ENCODE data around the gene MIEF1.

Gene MIEF1

GRCh38 chr22:39476664-39477063, 25.4 kb upstream of the MIEF1 start:
- no peak overlapping the region for H3K4me3 ChIP-seq (replicated peaks; ENCODE audit: low read depth, low read length)
- no peak for DNase-seq (ENCODE audit: extremely low read depth, low read depth)
- no peak for TF ChIP-seq CTCF (IDR thresholded peaks at IDR 0.05; ENCODE audit: low read depth, low read length, missing control alignments)

GRCh38 chr22:39477542-39477941, 24.5 kb upstream of the MIEF1 start:
- no peak for TF ChIP-seq CTCF (IDR thresholded peaks at IDR 0.05; ENCODE audit: low read depth, low read length, missing control alignments)
- DNase-seq (ENCODE audit: extremely low read depth, low read depth), result no peak
- H3K4me3 ChIP-seq (replicated peaks; ENCODE audit: low read depth, low read length), result no peak overlapping the region

DNA sequence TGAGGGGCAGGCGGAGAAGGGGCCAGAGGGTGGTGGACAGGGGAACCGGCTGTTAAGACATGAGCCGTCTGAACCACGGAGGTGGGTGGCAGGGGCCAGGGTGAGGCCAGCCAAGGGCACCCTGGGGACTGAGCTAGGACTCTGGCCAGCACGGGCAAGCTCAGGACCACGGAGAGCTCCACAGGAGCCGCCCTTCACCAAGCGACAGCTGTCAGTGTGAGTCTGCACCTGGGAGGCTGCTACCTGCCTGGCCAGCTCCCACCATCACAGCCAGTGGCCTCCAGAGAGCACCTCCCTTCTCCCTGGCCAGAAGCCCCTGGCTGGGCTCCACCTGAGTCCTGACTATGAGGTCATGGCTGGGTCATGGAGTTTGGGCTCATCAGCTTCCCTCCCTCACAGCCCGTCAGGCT, 23.6 kb upstream of the MIEF1 start:
- DNase-seq (ENCODE audit: extremely low read depth, low read depth), result no peak
- TF ChIP-seq CTCF (IDR thresholded peaks at IDR 0.05; ENCODE audit: low read depth, low read length, missing control alignments), result no peak
- no peak overlapping the region for H3K4me3 ChIP-seq (replicated peaks; ENCODE audit: low read depth, low read length)

- no peak overlapping the region for H3K4me3 ChIP-seq (replicated peaks; ENCODE audit: low read depth, low read length)
- no peak for TF ChIP-seq CTCF (IDR thresholded peaks at IDR 0.05; ENCODE audit: low read depth, low read length, missing control alignments)
- DNase-seq (ENCODE audit: extremely low read depth, low read depth), result no peak
Observed at GRCh38 chr22:39479254-39479653, 22.8 kb upstream of the MIEF1 start.

DNA sequence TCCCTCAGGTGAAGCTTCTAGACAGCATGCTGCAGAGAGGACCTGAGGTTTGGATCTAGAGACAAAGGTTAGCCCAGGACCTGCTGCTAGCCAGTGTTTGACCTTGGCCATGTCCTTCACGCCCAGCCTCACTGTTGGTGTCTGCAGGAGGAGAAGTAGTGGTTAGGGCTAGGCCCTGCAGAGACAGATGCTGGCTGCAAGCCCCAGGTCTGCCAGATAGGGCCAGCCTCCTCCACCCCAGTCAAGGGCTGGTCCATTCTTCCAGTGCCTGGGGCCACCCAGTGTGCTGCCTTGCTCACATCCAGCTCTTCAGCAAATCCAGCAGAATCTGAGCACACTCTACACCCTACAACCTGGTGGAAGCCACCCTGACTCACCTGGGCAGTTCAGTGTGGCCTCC, 21.5 kb upstream of the MIEF1 start:
- no peak for TF ChIP-seq CTCF (IDR thresholded peaks at IDR 0.05; ENCODE audit: low read depth, low read length, missing control alignments)
- no peak for DNase-seq (ENCODE audit: extremely low read depth, low read depth)

DNA sequence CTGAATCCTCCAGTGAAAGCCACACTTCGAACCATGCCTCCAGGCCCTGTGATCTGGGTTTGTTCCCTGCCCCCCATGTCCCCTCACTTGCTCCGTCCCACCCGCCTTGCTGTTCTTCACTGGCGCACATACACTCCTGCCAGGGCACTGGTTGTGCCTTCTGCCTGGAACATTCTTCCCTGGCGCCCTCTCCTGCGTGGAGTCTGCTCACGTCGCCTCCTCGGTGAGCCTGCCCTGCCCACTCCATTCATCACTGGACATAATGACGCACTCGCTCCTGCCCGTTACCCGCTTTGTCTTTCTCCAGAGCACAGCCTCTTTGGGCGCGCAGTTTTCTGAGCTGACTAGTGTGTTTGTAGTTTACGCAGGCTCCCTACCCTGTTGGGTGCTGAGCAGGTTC, 21.0 kb upstream of the MIEF1 start:
- no peak overlapping the region for H3K4me3 ChIP-seq (replicated peaks; ENCODE audit: low read depth, low read length)
- no peak for DNase-seq (ENCODE audit: extremely low read depth, low read depth)
- no peak for TF ChIP-seq CTCF (IDR thresholded peaks at IDR 0.05; ENCODE audit: low read depth, low read length, missing control alignments)

More for the DNA sequence above, 21.5 kb upstream of the MIEF1 start:
- H3K4me3 ChIP-seq (replicated peaks; ENCODE audit: low read depth, low read length), result no peak overlapping the region

GRCh38 chr22:39481595-39481994, 20.5 kb upstream of the MIEF1 start:
- no peak for DNase-seq (ENCODE audit: extremely low read depth, low read depth)
- TF ChIP-seq CTCF (IDR thresholded peaks at IDR 0.05; ENCODE audit: low read depth, low read length, missing control alignments), result no peak
- H3K4me3 ChIP-seq (replicated peaks; ENCODE audit: low read depth, low read length), result no peak overlapping the region
